K562 (cell line): ENCODE results near the gene KIF3B. TPM values are rescaled to one million over a fixed set of nuclear protein-coding genes. Genes with fewer than 3 reads are reported as not detected.

Source experiments
- CEBPB ChIP-seq: fragments of 450-650 bp; IDR thresholded peaks from 2 replicates; pipeline ENCODE4 v1.6.1; 2016; ENCODE audit warnings: missing genetic modification characterization, missing compliant biosample characterization
- CHCHD3 ChIP-seq: fragments of 250-450 bp; sonication (Bioruptor Pico); IDR thresholded peaks from 2 replicates; pipeline ENCODE4 v2.1.2; 2022; ENCODE audit warnings: mild to moderate bottlenecking
- JUND ChIP-seq, 2 experiments: IDR thresholded peaks; 2 replicates in 1 of 2; 3 replicates in 1 of 2; pipeline ENCODE4 v1.6.1; 2011; ENCODE audit warnings: borderline replicate concordance in 2 of 2, low read depth in 2 of 2, low read length in 2 of 2, improper control_type of control experiment in 1 of 2, missing biosample characterization in 1 of 2, missing genetic modification characterization in 1 of 2, missing genetic modification reagents in 1 of 2
- MAZ ChIP-seq, 2 experiments: fragments of 450-650 bp in 1 of 2; sonication (generic) in 1 of 2; formaldehyde crosslinking; IDR thresholded peaks in 1 of 2; conservative IDR thresholded peaks in 1 of 2; 2 replicates each; pipeline versions ENCODE4 v1.4.0 to v1.5.0; 2020; ENCODE audit warnings: mild to moderate bottlenecking in 1 of 2, missing genetic modification reagents in 1 of 2
- MLLT1 ChIP-seq, 2 experiments: fragments of 450-650 bp; IDR thresholded peaks; 2 replicates each; pipeline ENCODE4 v1.6.1; 2016
- MTA2 ChIP-seq: fragments of 450-650 bp; IDR thresholded peaks from 2 replicates; pipeline ENCODE4 v1.6.1; 2016; ENCODE audit warnings: low read depth
- RBM17 ChIP-seq: fragments of 200-400 bp; formaldehyde crosslinking; IDR thresholded peaks from 2 replicates; pipeline ENCODE4 v1.6.1; 2017; ENCODE audit warnings: low read depth, mild to moderate bottlenecking, low read length, borderline replicate concordance
- SNAPC5 ChIP-seq: fragments of 250-450 bp; sonication (Bioruptor Pico); IDR thresholded peaks from 2 replicates; pipeline ENCODE4 v1.8.0; 2021; ENCODE audit warnings: moderate library complexity, mild to moderate bottlenecking, inconsistent platforms
- polyA plus RNA-seq, 8 experiments: library from polyadenylated mRNA; depleted of rRNA in 4 of 8; stranded (reverse) in 5 of 8; unstranded in 3 of 8; fragments of >200 nt; fragmentation: Nextera tagmentation in 2 of 8; fragmentation: Illumina TruSeq in 1 of 8; extraction: Ambion mirVana in 2 of 8; extraction: Trizol in 1 of 8; gene quantifications; 2 replicates each; pipeline versions ENCODE4 v1.2.1 to v1.2.3, GENCODE V29; 2011 to 2014; ENCODE audit warnings: inconsistent platforms in 1 of 8, missing spikeins in 1 of 8
- total RNA-seq, 7 experiments: library from RNA; depleted of rRNA in 6 of 7; stranded (reverse); fragments of >200 nt in 6 of 7; fragmentation: Illumina TruSeq in 2 of 7; extraction: Trizol in 2 of 7; gene quantifications; 2 replicates each; pipeline versions ENCODE4 v1.2.1 to v1.2.3, GENCODE V29; 2011 to 2021; ENCODE audit warnings: low replicate concordance in 1 of 7

The KIF3B gene
- total and polyA plus RNA-seq, 9 of the 15 experiments (the other 6 are each of a cell fraction or from before 2014, with no cell fraction given) = 2.9 to 12.3 (median 8.6) TPM

- TF ChIP-seq SNAPC5 (no peak), MAZ (CRISPR knock-in tag; conservative IDR thresholded peaks at IDR 0.05 in 1 of 2, IDR thresholded peaks at IDR 0.05 in 1 of 2) (0 out of 4 replicates have a peak, but pooled peaks of 1 of the 2 experiments have one; percentile 25), CEBPB (tag) (peak; percentile 59; the same call in 1 of the 2 replicates), MTA2 (no peak), CHCHD3 (CRISPR knock-in tag) (no peak), RBM17 (no peak), MLLT1 (IDR thresholded peaks at IDR 0.05) (0 out of 4 replicates have a peak, but pooled peaks of 1 of the 2 experiments have one; percentile 25), JUND (IDR thresholded peaks at IDR 0.05; ENCODE audit: borderline replicate concordance, low read depth, low read length) (peak; percentile 72), JUND (tag; IDR thresholded peaks at IDR 0.05; ENCODE audit: borderline replicate concordance, low read depth, low read length) (peak; percentile 33; the same call in 1 of the 3 replicates)
Measured at GRCh38 chr20:32333988-32334885, 56.8 kb downstream of the KIF3B start (continued).
